Caco-2 (cell line): Measurements from ENCODE around the gene DCP1B. TPM values are rescaled to one million over a fixed set of nuclear protein-coding genes. Genes with fewer than 3 reads are reported as not detected.

Source experiments
- BruUV-seq: library from RNA; stranded (reverse); fragments of 400-500 nt; replicated peaks from 2 replicates; lab custom pipeline; 2021; lab: Mats Ljungman, UMichigan
- CTCF ChIA-PET: fragments of 300-600 bp; sonication (Branson Sonifier 250); formaldehyde crosslinking; loops from one replicate; lab custom pipeline; 2022; ENCODE audit warnings: antibody characterized with exemption; lab: Charles Lee
- POLR2A ChIA-PET: fragments of 300-600 bp; sonication (Branson Sonifier 250); formaldehyde crosslinking; loops from one replicate; lab custom pipeline; 2022; ENCODE audit warnings: antibody characterized with exemption; lab: Charles Lee
- DNase-seq, 2 experiments: peaks; one replicate each; pipeline versions ENCODE4 v3.0.0 to v3.0.0-alpha.2; 2020 to 2022
- H3K27me3 ChIP-seq: replicated peaks from 2 replicates; pipeline ENCODE4 v1.6.0; 2011; ENCODE audit warnings: low read length; ENCODE audit not compliant: control insufficient read depth, insufficient read depth
- H3K36me3 ChIP-seq: 2 replicates; pipeline ENCODE4 v1.5.1; 2011; ENCODE audit warnings: low read length; ENCODE audit not compliant: control insufficient read depth, insufficient read depth
- H3K4me1 ChIP-seq: fragments of 250-450 bp; sonication (Bioruptor Pico); 2 replicates; pipeline ENCODE4 v1.5.1; 2020; ENCODE audit warnings: mild to moderate bottlenecking
- H3K4me3 ChIP-seq: 2 replicates; pipeline ENCODE4 v1.5.1; 2011; ENCODE audit warnings: low read depth, mild to moderate bottlenecking, control low read depth, low read length
- H3K9me3 ChIP-seq: fragments of 250-450 bp; sonication (Bioruptor Pico); 2 replicates; pipeline ENCODE4 v1.5.1; 2020; ENCODE audit warnings: mild to moderate bottlenecking, moderate library complexity
- H3K27ac Mint-ChIP-seq: one replicate; pipeline ENCODE4 v1.8.0; 2022; ENCODE audit warnings: mixed read lengths; ENCODE audit not compliant: unreplicated experiment
- H3K27me3 Mint-ChIP-seq: one replicate; pipeline ENCODE4 v1.8.0; 2022; ENCODE audit warnings: mixed read lengths; ENCODE audit not compliant: insufficient read depth, unreplicated experiment
- H3K36me3 Mint-ChIP-seq: one replicate; pipeline ENCODE4 v1.8.0; 2022; ENCODE audit warnings: mild to moderate bottlenecking, mixed read lengths; ENCODE audit not compliant: insufficient read depth, unreplicated experiment
- H3K4me1 Mint-ChIP-seq: one replicate; pipeline ENCODE4 v1.8.0; 2022; ENCODE audit warnings: low read depth, mixed read lengths; ENCODE audit not compliant: unreplicated experiment
- H3K4me3 Mint-ChIP-seq: one replicate; pipeline ENCODE4 v1.8.0; 2022; ENCODE audit warnings: mild to moderate bottlenecking, moderate library complexity, mixed read lengths; ENCODE audit not compliant: unreplicated experiment
- H3K9me3 Mint-ChIP-seq: one replicate; pipeline ENCODE4 v1.8.0; 2022; ENCODE audit warnings: mixed read lengths; ENCODE audit not compliant: unreplicated experiment
- intact Hi-C: fragments of 100-400 bp; cut with micrococcal nuclease; formaldehyde crosslinking; loops from one replicate; pipeline ENCODE4 v1.10.0; 2022; ENCODE audit not compliant: unreplicated experiment
- total RNA-seq: library from RNA; stranded (reverse); gene quantifications from 2 replicates; pipeline ENCODE4 v1.2.3, GENCODE V29; 2022
- TF ChIP-seq, protein P1 (sequence below), 2 experiments: fragments of 200-600 bp in 1 of 2; IDR thresholded peaks; 1 replicate in 1 of 2; 2 replicates in 1 of 2; pipeline versions ENCODE4 v1.5.1 to v1.8.0; 2011 to 2022; ENCODE audit warnings: antibody characterized with exemption in 1 of 2, control low read depth in 1 of 2, inconsistent platforms in 1 of 2, low read depth in 1 of 2, low read length in 1 of 2, mild to moderate bottlenecking in 1 of 2, moderate library complexity in 1 of 2; ENCODE audit not compliant: insufficient read depth in 1 of 2, severe bottlenecking in 1 of 2, unreplicated experiment in 1 of 2

The DCP1B gene
- total RNA-seq, 1 experiment from 2014 or later, result 8.2 TPM

DNA sequence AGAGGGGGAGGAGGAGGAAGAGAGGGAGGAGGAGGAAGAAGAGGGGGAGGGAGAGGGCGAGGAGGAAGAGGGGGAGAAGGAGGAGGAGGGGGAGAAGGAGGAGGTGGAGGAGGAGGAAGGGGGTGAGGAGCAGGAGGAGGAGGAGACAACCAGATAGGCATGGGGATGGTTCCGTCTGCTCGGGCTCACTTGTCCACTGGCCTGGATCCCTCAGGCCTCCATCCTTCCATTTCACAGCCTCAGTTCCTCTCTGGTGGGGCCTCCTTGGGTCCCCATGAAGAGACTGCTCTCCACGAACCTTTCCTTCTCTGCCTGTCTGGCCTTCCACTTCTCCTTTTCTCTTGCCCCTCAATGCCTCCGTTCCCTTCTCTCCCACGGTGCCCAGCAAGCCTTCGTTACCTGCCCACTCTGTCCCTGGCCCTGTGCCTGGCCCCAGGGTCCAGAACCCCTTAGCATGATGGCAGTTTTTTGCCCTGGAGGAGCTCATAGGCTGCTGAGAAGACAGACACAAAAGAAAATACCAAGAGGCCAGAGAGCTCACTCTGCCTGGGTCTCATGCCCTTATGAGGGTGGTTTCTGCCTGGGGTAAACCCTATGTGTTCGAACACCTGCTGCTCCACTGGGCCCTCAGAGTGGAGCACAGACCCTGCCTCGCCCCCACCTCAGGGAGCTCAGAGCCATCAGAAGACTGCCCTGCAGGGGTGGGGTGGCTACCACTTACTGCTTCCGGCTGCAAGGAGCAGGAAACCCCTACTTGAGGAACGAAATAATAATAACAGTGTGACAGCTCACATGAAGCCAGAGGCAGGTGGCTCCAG is 74.1 kb downstream of the DCP1B start:
- Histone ChIP-seq H3K27me3 (no peaks in the 10 kb centered on the region), H3K36me3 (no peaks in the 10 kb centered on the region), H3K9me3 (no peaks in the 10 kb centered on the region), H3K4me1 (no peaks in the 10 kb centered on the region), H3K4me3 (no peak overlapping the region)
- Mint-ChIP-seq H3K9me3 (no peaks in the 10 kb centered on the region), H3K27me3 (peaks cover 11% of the 10 kb centered on the region), H3K27ac (no peak overlapping the region), H3K4me3 (no peak overlapping the region), H3K4me1 (no peaks in the 10 kb centered on the region), H3K36me3 (no peaks in the 10 kb centered on the region)
- intact Hi-C loops, result no loop called here
- peak in 1 of 2 experiments; percentile 32 for DNase-seq
- ChIA-PET POLR2A (no interaction called here), CTCF (interaction anchor here (0.6 to 0.9 kb wide), 2 partner anchors 24 to 259 kb away, joined by 3 read pairs; no protein-coding TSS in a partner anchor)
- TF ChIP-seq, protein P1, sequence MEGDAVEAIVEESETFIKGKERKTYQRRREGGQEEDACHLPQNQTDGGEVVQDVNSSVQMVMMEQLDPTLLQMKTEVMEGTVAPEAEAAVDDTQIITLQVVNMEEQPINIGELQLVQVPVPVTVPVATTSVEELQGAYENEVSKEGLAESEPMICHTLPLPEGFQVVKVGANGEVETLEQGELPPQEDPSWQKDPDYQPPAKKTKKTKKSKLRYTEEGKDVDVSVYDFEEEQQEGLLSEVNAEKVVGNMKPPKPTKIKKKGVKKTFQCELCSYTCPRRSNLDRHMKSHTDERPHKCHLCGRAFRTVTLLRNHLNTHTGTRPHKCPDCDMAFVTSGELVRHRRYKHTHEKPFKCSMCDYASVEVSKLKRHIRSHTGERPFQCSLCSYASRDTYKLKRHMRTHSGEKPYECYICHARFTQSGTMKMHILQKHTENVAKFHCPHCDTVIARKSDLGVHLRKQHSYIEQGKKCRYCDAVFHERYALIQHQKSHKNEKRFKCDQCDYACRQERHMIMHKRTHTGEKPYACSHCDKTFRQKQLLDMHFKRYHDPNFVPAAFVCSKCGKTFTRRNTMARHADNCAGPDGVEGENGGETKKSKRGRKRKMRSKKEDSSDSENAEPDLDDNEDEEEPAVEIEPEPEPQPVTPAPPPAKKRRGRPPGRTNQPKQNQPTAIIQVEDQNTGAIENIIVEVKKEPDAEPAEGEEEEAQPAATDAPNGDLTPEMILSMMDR (IDR thresholded peaks at IDR 0.05; ENCODE audit: insufficient read depth in 1 of 2, low read depth in 1 of 2, low read length in 1 of 2, severe bottlenecking in 1 of 2, unreplicated experiment in 1 of 2), result no peak
- BruUV-seq, result no TSS peak

DNA sequence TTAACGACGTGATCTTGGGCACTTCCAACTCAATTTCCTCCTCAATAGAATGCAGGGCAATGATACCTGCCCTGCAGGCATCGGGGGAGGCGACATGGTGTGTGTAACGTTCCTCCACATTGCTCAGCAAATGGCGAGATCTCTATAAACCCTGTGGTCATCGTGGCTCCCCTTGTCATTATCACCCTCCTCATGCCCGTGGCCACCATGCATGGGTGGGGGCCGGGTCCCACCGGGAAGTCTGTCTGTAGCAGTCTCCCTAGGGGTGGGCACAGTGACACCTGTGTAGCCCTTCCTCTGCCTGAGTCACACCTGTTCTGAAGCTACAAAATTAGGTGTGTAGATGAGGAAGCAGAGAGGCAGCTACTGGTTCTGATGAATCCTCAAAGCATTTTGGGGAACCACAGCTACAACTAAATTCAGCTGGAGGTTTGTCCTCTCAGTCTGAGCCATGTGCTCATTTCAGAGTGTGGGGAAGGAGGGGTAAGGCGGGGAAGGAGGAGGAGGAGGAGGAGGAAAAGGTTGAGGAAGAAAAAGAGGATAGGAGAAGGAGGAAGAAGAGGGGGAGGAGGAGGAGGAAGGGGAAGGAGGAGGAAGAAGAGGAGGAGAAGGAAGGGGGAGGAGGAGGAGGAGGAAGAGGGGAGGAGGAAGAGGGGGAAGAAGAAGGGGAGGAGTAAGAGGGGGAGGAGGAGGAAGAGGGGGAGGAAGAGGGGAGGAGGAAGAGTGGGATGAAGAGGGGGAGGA is 74.8 kb downstream of the DCP1B start:
- ChIA-PET POLR2A (no interaction called here), CTCF (interaction anchor here (2.4 kb wide), 1 partner anchor 10 kb away, joined by 12 read pairs; no protein-coding TSS in a partner anchor)
- Mint-ChIP-seq H3K27me3 (peaks cover 16% of the 10 kb centered on the region), H3K4me3 (no peak overlapping the region), H3K36me3 (no peaks in the 10 kb centered on the region), H3K4me1 (no peaks in the 10 kb centered on the region), H3K9me3 (no peaks in the 10 kb centered on the region), H3K27ac (no peak overlapping the region)
- H3K9me3 ChIP-seq, result no peaks in the 10 kb centered on the region
- intact Hi-C loops, result no loop called here
- no peaks in the 10 kb centered on the region for H3K27me3 ChIP-seq
- H3K4me3 ChIP-seq, result no peak overlapping the region
- peak in 1 of 2 experiments; percentile 31 for DNase-seq
- TF ChIP-seq, protein P1 (IDR thresholded peaks at IDR 0.05; ENCODE audit: insufficient read depth in 1 of 2, low read depth in 1 of 2, low read length in 1 of 2, severe bottlenecking in 1 of 2, unreplicated experiment in 1 of 2), result no peak
- no TSS peak for BruUV-seq
- no peaks in the 10 kb centered on the region for H3K36me3 ChIP-seq
- no peaks in the 10 kb centered on the region for H3K4me1 ChIP-seq

DNA sequence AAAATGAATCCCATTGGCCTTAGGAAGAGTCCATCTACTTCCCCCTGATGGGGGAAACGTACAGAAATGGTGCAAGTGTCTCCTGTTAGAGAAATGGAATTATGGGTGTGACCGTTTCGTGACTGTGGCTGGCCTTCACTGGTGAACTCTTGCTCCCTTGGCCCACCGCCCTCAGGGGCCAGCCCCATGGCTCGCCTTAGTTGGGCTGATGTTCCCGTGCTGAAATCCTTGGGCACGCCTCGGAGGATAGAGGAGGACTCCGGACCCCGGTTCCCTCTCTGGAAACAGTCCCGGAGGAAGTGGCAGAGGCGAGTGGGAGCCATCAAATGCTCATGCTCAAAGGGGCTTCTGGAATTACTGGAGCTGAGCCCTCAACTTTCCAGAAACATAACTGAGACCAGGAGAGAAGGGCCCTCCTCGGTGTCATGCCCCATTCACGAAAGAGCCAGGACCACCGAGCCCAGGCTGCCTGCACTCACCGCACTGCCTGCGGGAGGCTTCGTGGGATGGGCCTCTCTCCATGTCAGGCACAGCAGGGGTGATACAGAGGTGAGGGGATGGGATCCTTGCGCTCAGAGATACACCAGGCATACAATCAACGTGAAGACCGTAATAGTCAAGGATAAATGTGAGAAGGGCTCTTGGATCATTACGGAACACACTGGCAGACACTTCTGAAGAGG is 75.7 kb downstream of the DCP1B start:
- Mint-ChIP-seq H3K27ac (no peak overlapping the region), H3K4me3 (no peak overlapping the region), H3K27me3 (peaks cover 17% of the 10 kb centered on the region), H3K9me3 (no peaks in the 10 kb centered on the region), H3K36me3 (no peaks in the 10 kb centered on the region), H3K4me1 (no peaks in the 10 kb centered on the region)
- H3K27me3 ChIP-seq, result no peaks in the 10 kb centered on the region
- POLR2A ChIA-PET, result no interaction called here
- intact Hi-C loops, result no loop called here
- no TSS peak for BruUV-seq
- DNase-seq, result peak in 1 of 2 experiments; percentile 26
- H3K4me1 ChIP-seq, result no peaks in the 10 kb centered on the region
- H3K36me3 ChIP-seq, result no peaks in the 10 kb centered on the region
- TF ChIP-seq, protein P1 (IDR thresholded peaks at IDR 0.05; ENCODE audit: insufficient read depth in 1 of 2, low read depth in 1 of 2, low read length in 1 of 2, severe bottlenecking in 1 of 2, unreplicated experiment in 1 of 2), result no peak
- no peak overlapping the region for H3K4me3 ChIP-seq
- CTCF ChIA-PET, result interaction anchor here (2.4 kb wide), 1 partner anchor 11 kb away, joined by 12 read pairs; no protein-coding TSS in a partner anchor
- no peaks in the 10 kb centered on the region for H3K9me3 ChIP-seq
